Fibroblast of lung (primary cell): ENCODE results near the gene SRPRB. TPM values are rescaled to one million over a fixed set of nuclear protein-coding genes. Genes with fewer than 3 reads are reported as not detected.

Experiments
- DNase-seq, 2 donors: peaks; one replicate each; pipeline versions ENCODE4 v3.0.0 to v3.0.0-alpha.2; 2010; ENCODE audit warnings: low read depth in 2 of 2
- H2AFZ ChIP-seq: 2 replicates; pipeline ENCODE4 v1.5.1; 2012; ENCODE audit warnings: low read length, control low read depth, inconsistent platforms
- H3K27ac ChIP-seq: 2 replicates; pipeline ENCODE4 v1.5.1; 2011; ENCODE audit warnings: low read length, control low read depth; ENCODE audit not compliant: insufficient read depth
- H3K27me3 ChIP-seq: 2 replicates; pipeline ENCODE4 v1.5.1; 2011; ENCODE audit warnings: mild to moderate bottlenecking, low read length; ENCODE audit not compliant: control insufficient read depth, insufficient read depth
- H3K36me3 ChIP-seq: 2 replicates; pipeline ENCODE4 v1.5.1; 2011; ENCODE audit warnings: low read length; ENCODE audit not compliant: control insufficient read depth, insufficient read depth
- H3K4me1 ChIP-seq: 2 replicates; pipeline ENCODE4 v1.5.1; 2011; ENCODE audit warnings: low read length; ENCODE audit not compliant: control insufficient read depth, insufficient read depth; ENCODE audit errors: extremely low read depth
- H3K4me2 ChIP-seq: 2 replicates; pipeline ENCODE4 v1.5.1; 2011; ENCODE audit warnings: low read length, control low read depth; ENCODE audit not compliant: insufficient read depth; ENCODE audit errors: extremely low read depth
- H3K4me3 ChIP-seq, 4 experiments: fragments of 200-600 bp in 1 of 4; sonication (generic) in 1 of 4; replicated peaks in 1 of 4; 2 replicates each; pipeline ENCODE4 v1.5.1; 2011 to 2016; ENCODE audit warnings: low read length in 4 of 4, low read depth in 3 of 4, mild to moderate bottlenecking in 3 of 4, control low read depth in 2 of 4, inconsistent platforms in 1 of 4, mixed read lengths in 1 of 4; ENCODE audit not compliant: insufficient read depth in 1 of 4; ENCODE audit errors: control extremely low read depth in 1 of 4
- H3K79me2 ChIP-seq: 2 replicates; pipeline ENCODE4 v1.5.1; 2012; ENCODE audit warnings: mild to moderate bottlenecking, low read length, inconsistent platforms; ENCODE audit not compliant: control insufficient read depth, insufficient read depth
- H3K9ac ChIP-seq: 2 replicates; pipeline ENCODE4 v1.5.1; 2011; ENCODE audit warnings: mild to moderate bottlenecking, low read length, control low read depth; ENCODE audit not compliant: insufficient read depth
- H3K9me3 ChIP-seq: 2 replicates; pipeline ENCODE4 v1.5.1; 2012; ENCODE audit warnings: low read depth, low read length; ENCODE audit not compliant: control insufficient read depth, insufficient read depth
- H4K20me1 ChIP-seq: 2 replicates; pipeline ENCODE4 v1.5.1; 2011; ENCODE audit warnings: low read length; ENCODE audit not compliant: control insufficient read depth, insufficient read depth; ENCODE audit errors: extremely low read depth
- CTCF ChIP-seq, 2 donors: IDR thresholded peaks in 1 of 2; conservative IDR thresholded peaks in 1 of 2; 1 replicate in 1 of 2; 2 replicates in 1 of 2; pipeline ENCODE4 v1.5.1; 2011 to 2012; ENCODE audit warnings: low read length in 2 of 2, control low read depth in 1 of 2, inconsistent platforms in 1 of 2, low read depth in 1 of 2, mild to moderate bottlenecking in 1 of 2
- EZH2 ChIP-seq: IDR thresholded peaks from 2 replicates; pipeline ENCODE4 v1.5.1; 2012; ENCODE audit warnings: low read length, control low read depth, mild to moderate bottlenecking; ENCODE audit errors: missing control alignments
- polyA plus RNA-seq, 2 donors: library from polyadenylated mRNA; depleted of rRNA in 1 of 2; stranded (reverse) in 1 of 2; unstranded in 1 of 2; fragments of >200 nt; gene quantifications; 2 replicates each; pipeline ENCODE4 v1.2.1, GENCODE V29; 2011 to 2012; ENCODE audit warnings: missing spikeins in 1 of 2
- total RNA-seq: library from RNA; depleted of rRNA; stranded (reverse); fragments of >200 nt; gene quantifications from 2 replicates; pipeline ENCODE4 v1.2.1, GENCODE V29; 2014

SRPRB gene
- total and polyA plus RNA-seq, 2 donors (not counting 1 experiment from before 2014, with no cell fraction given), result 63.1 to 69.2 TPM

DNA sequence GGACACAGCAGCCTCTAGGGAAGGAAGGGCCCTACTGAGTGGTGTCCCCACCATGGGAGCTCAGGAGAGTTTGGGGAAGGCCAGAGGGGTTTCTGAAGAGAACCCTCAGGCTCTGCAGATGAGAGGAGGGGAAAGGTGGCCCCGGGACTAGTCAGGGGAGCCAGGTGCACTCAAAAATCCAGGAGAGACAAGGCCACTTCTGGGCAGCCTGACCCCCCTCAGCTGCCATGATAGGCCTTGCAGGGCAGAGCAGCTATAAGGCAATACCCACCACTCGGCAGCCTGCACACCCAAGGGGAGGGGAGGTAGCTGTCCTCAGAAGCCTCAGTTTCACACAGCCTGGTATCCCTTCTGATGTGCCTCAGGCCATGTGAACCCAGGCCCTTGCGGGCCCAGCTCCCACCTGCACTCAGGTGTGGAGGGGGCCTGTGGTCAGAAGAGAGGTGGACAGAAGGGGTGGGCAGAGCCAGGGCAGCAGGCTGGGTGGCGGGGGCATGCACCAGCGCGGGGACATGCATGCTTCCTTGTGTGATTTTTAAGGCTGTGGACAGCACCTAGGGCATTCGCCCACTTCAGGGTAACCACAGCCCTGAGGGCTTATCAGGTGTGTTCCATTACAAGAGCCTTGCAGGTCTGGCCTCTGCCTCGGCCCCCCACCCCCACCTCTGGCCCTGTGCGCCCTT lies 34.6 kb downstream of the SRPRB start:
- DNase-seq, result no peak
- no peak overlapping the region for H3K4me3 ChIP-seq
- H3K9ac ChIP-seq, result no peak overlapping the region
- no peak overlapping the region for H3K4me2 ChIP-seq
- no peaks in the 10 kb centered on the region for H3K79me2 ChIP-seq
- peaks cover 6% of the 10 kb centered on the region for H3K4me1 ChIP-seq
- H3K27ac ChIP-seq, result no peak overlapping the region
- peaks cover 2% of the 10 kb centered on the region for H3K27me3 ChIP-seq
- TF ChIP-seq EZH2 (no peak), CTCF (conservative IDR thresholded peaks at IDR 0.05 in 1 of 2, IDR thresholded peaks at IDR 0.05 in 1 of 2; ENCODE audit: low read depth in 1 of 2, low read length in 2 of 2) (no peak)
- H3K36me3 ChIP-seq, result no peaks in the 10 kb centered on the region
- H2AFZ ChIP-seq, result no peak overlapping the region
- no peaks in the 10 kb centered on the region for H4K20me1 ChIP-seq
- H3K9me3 ChIP-seq, result no peaks in the 10 kb centered on the region

DNA sequence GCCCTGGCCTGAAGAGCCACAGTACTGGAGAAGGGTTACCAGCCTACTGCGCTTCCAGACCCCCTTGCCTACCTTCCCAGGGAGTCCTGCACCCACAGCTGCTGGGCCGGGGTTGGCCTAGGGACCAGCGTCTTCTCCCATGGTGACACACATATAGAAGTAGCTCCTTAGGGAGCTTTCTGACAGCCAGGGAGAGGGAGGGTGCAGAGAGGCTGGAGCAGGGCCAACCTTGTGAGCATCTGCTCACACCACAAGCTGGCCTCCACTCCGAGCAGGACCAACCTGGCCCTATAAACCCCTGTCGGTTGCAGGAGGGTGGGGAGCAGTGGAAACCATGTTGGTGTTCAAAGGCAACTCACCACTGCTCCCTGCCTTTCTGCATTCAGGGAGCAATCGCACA lies 35.2 kb downstream of the SRPRB start:
- no peaks in the 10 kb centered on the region for H3K79me2 ChIP-seq
- no peak for DNase-seq
- TF ChIP-seq CTCF (conservative IDR thresholded peaks at IDR 0.05 in 1 of 2, IDR thresholded peaks at IDR 0.05 in 1 of 2; ENCODE audit: low read depth in 1 of 2, low read length in 2 of 2) (no peak), EZH2 (no peak)

GRCh38 chr3:133841196-133841595 lies 35.6 kb downstream of the SRPRB start:
- no peaks in the 10 kb centered on the region for H3K36me3 ChIP-seq
- DNase-seq, result no peak

More for the DNA sequence above, 35.2 kb downstream of the SRPRB start:
- no peak overlapping the region for H3K4me3 ChIP-seq
- no peaks in the 10 kb centered on the region for H3K36me3 ChIP-seq
- peaks cover 6% of the 10 kb centered on the region for H3K4me1 ChIP-seq
- no peak overlapping the region for H3K4me2 ChIP-seq
- H2AFZ ChIP-seq, result no peak overlapping the region
- H4K20me1 ChIP-seq, result no peaks in the 10 kb centered on the region
- H3K9me3 ChIP-seq, result no peaks in the 10 kb centered on the region
- H3K9ac ChIP-seq, result no peak overlapping the region
- H3K27ac ChIP-seq, result no peak overlapping the region
- H3K27me3 ChIP-seq, result peaks cover 2% of the 10 kb centered on the region

More at GRCh38 chr3:133841196-133841595, 35.6 kb downstream of the SRPRB start:
- Histone ChIP-seq H3K9me3 (no peaks in the 10 kb centered on the region), H3K4me3 (no peak overlapping the region), H3K4me2 (no peak overlapping the region), H3K4me1 (peaks cover 6% of the 10 kb centered on the region), H4K20me1 (no peaks in the 10 kb centered on the region), H3K9ac (no peak overlapping the region), H3K27ac (no peak overlapping the region), H3K79me2 (no peaks in the 10 kb centered on the region), H3K27me3 (peaks cover 2% of the 10 kb centered on the region), H2AFZ (no peak overlapping the region)
- TF ChIP-seq EZH2 (no peak), CTCF (conservative IDR thresholded peaks at IDR 0.05 in 1 of 2, IDR thresholded peaks at IDR 0.05 in 1 of 2; ENCODE audit: low read depth in 1 of 2, low read length in 2 of 2) (no peak)
